Upper lobe of left lung (tissue), 4 donors: ENCODE data around the gene PATZ1.

Experiments
- CTCF ChIP-seq, 6 experiments: fragments of 450-650 bp in 4 of 6; fragments of 200-600 bp in 2 of 6; sonication (generic) in 2 of 6; IDR thresholded peaks; one replicate each; pipeline ENCODE4 v1.5.1; 2016 to 2019; ENCODE audit warnings: antibody characterized with exemption in 6 of 6
- EP300 ChIP-seq, 4 donors: sonication (generic); formaldehyde crosslinking; IDR thresholded peaks; one replicate each; pipeline ENCODE4 v1.5.1; 2017; ENCODE audit warnings: antibody characterized with exemption in 4 of 4, control low read depth in 2 of 4
- POLR2A ChIP-seq, 4 donors: fragments of 450-650 bp; IDR thresholded peaks; one replicate each; pipeline ENCODE4 v1.5.1; 2016 to 2017; ENCODE audit warnings: antibody characterized with exemption in 4 of 4, mild to moderate bottlenecking in 2 of 4

DNA sequence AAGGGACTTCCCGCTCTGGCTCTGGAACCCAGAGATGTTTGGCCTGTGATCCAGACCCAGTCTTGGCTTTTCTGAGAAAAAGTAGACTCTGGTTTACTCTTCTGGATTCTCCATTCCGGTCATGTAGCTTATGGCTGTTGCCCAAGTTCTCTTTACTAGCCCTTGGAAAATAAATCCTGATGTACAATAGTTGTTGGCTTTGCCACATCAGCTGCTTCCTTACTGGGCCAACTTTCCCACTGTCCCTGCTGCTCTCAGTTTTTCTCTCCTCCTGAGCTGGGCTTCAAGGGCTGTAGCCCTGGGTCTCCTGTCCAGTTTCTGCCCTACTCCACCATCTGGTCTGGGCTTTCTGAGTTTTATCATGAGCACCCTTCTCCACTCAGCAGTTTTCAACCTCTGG is 12.5 kb downstream of the PATZ1 start:
- TF ChIP-seq CTCF (IDR thresholded peaks at IDR 0.05) (no peak), POLR2A (IDR thresholded peaks at IDR 0.05) (no peak), EP300 (IDR thresholded peaks at IDR 0.05) (no peak)
